ENCODE measurements around the gene ZPBP.

- TF ChIP-seq GATA2 (IDR thresholded peaks at IDR 0.05; ENCODE audit: low read depth, low read length) (no peak), GATA3 (IDR thresholded peaks at IDR 0.05; ENCODE audit: low read depth, low read length) (no peak)
Measured at GRCh38 chr7:50037086-50037485, 56.0 kb downstream of the ZPBP start.
